ENCODE data around the gene MPP2. TPM values are rescaled to one million over a fixed set of nuclear protein-coding genes. Genes with fewer than 3 reads are reported as not detected.

The MPP2 gene
- total and polyA plus RNA-seq, 9 of the 15 experiments (the other 6 are each of a cell fraction or from before 2014, with no cell fraction given) = 0.04 to 1.0 (median 0.24) TPM

- TF ChIP-seq, protein P1, sequence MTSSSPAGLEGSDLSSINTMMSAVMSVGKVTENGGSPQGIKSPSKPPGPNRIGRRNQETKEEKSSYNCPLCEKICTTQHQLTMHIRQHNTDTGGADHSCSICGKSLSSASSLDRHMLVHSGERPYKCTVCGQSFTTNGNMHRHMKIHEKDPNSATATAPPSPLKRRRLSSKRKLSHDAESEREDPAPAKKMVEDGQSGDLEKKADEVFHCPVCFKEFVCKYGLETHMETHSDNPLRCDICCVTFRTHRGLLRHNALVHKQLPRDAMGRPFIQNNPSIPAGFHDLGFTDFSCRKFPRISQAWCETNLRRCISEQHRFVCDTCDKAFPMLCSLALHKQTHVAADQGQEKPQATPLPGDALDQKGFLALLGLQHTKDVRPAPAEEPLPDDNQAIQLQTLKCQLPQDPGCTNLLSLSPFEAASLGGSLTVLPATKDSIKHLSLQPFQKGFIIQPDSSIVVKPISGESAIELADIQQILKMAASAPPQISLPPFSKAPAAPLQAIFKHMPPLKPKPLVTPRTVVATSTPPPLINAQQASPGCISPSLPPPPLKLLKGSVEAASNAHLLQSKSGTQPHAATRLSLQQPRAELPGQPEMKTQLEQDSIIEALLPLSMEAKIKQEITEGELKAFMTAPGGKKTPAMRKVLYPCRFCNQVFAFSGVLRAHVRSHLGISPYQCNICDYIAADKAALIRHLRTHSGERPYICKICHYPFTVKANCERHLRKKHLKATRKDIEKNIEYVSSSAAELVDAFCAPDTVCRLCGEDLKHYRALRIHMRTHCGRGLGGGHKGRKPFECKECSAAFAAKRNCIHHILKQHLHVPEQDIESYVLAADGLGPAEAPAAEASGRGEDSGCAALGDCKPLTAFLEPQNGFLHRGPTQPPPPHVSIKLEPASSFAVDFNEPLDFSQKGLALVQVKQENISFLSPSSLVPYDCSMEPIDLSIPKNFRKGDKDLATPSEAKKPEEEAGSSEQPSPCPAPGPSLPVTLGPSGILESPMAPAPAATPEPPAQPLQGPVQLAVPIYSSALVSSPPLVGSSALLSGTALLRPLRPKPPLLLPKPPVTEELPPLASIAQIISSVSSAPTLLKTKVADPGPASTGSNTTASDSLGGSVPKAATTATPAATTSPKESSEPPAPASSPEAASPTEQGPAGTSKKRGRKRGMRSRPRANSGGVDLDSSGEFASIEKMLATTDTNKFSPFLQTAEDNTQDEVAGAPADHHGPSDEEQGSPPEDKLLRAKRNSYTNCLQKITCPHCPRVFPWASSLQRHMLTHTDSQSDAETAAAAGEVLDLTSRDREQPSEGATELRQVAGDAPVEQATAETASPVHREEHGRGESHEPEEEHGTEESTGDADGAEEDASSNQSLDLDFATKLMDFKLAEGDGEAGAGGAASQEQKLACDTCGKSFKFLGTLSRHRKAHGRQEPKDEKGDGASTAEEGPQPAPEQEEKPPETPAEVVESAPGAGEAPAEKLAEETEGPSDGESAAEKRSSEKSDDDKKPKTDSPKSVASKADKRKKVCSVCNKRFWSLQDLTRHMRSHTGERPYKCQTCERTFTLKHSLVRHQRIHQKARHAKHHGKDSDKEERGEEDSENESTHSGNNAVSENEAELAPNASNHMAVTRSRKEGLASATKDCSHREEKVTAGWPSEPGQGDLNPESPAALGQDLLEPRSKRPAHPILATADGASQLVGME (CRISPR knock-in tag; IDR thresholded peaks at IDR 0.05) = no peak
- TF ChIP-seq ZKSCAN3 (CRISPR knock-in tag; IDR thresholded peaks at IDR 0.05) (no peak), TOE1 (IDR thresholded peaks at IDR 0.05; ENCODE audit: borderline replicate concordance) (no peak), TOE1 (CRISPR knock-in tag; IDR thresholded peaks at IDR 0.05; ENCODE audit: borderline replicate concordance, low read depth) (0 out of 2 replicates have a peak, but pooled peaks have one; percentile 74), ZNF12 (CRISPR knock-in tag; IDR thresholded peaks at IDR 0.05) (0 out of 2 replicates have a peak, but pooled peaks have one; percentile 35), ARID2 (IDR thresholded peaks at IDR 0.05) (no peak), ZSCAN32 (CRISPR knock-in tag; IDR thresholded peaks at IDR 0.05) (no peak), BACH1 (tag; IDR thresholded peaks at IDR 0.05) (no peak)
- TF ChIP-seq, protein P2, sequence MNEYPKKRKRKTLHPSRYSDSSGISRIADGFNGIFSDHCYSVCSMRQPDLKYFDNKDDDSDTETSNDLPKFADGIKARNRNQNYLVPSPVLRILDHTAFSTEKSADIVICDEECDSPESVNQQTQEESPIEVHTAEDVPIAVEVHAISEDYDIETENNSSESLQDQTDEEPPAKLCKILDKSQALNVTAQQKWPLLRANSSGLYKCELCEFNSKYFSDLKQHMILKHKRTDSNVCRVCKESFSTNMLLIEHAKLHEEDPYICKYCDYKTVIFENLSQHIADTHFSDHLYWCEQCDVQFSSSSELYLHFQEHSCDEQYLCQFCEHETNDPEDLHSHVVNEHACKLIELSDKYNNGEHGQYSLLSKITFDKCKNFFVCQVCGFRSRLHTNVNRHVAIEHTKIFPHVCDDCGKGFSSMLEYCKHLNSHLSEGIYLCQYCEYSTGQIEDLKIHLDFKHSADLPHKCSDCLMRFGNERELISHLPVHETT (CRISPR knock-in tag; conservative IDR thresholded peaks at IDR 0.05 in 1 of 2, IDR thresholded peaks at IDR 0.05 in 1 of 2) = no peak
- TF ChIP-seq, protein P3, sequence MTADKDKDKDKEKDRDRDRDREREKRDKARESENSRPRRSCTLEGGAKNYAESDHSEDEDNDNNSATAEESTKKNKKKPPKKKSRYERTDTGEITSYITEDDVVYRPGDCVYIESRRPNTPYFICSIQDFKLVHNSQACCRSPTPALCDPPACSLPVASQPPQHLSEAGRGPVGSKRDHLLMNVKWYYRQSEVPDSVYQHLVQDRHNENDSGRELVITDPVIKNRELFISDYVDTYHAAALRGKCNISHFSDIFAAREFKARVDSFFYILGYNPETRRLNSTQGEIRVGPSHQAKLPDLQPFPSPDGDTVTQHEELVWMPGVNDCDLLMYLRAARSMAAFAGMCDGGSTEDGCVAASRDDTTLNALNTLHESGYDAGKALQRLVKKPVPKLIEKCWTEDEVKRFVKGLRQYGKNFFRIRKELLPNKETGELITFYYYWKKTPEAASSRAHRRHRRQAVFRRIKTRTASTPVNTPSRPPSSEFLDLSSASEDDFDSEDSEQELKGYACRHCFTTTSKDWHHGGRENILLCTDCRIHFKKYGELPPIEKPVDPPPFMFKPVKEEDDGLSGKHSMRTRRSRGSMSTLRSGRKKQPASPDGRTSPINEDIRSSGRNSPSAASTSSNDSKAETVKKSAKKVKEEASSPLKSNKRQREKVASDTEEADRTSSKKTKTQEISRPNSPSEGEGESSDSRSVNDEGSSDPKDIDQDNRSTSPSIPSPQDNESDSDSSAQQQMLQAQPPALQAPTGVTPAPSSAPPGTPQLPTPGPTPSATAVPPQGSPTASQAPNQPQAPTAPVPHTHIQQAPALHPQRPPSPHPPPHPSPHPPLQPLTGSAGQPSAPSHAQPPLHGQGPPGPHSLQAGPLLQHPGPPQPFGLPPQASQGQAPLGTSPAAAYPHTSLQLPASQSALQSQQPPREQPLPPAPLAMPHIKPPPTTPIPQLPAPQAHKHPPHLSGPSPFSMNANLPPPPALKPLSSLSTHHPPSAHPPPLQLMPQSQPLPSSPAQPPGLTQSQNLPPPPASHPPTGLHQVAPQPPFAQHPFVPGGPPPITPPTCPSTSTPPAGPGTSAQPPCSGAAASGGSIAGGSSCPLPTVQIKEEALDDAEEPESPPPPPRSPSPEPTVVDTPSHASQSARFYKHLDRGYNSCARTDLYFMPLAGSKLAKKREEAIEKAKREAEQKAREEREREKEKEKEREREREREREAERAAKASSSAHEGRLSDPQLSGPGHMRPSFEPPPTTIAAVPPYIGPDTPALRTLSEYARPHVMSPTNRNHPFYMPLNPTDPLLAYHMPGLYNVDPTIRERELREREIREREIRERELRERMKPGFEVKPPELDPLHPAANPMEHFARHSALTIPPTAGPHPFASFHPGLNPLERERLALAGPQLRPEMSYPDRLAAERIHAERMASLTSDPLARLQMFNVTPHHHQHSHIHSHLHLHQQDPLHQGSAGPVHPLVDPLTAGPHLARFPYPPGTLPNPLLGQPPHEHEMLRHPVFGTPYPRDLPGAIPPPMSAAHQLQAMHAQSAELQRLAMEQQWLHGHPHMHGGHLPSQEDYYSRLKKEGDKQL (CRISPR knock-in tag; IDR thresholded peaks at IDR 0.05; ENCODE audit: borderline replicate concordance) = no peak
- TF ChIP-seq, protein P4, sequence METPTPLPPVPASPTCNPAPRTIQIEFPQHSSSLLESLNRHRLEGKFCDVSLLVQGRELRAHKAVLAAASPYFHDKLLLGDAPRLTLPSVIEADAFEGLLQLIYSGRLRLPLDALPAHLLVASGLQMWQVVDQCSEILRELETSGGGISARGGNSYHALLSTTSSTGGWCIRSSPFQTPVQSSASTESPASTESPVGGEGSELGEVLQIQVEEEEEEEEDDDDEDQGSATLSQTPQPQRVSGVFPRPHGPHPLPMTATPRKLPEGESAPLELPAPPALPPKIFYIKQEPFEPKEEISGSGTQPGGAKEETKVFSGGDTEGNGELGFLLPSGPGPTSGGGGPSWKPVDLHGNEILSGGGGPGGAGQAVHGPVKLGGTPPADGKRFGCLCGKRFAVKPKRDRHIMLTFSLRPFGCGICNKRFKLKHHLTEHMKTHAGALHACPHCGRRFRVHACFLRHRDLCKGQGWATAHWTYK (CRISPR knock-in tag; IDR thresholded peaks at IDR 0.05) = no peak
Observed at GRCh38 chr17:43900183-43900857, 7.0 kb downstream of the MPP2 start (continued).

All from K562 (cell line).